Measurements from ENCODE around the gene SPOUT1. TPM values are rescaled to one million over a fixed set of nuclear protein-coding genes. Genes with fewer than 3 reads are reported as not detected.
A peak's percentile ranks its signal among the peaks of the same experiment; 100 is the strongest.
"Not testable (repeated sequence)": the region's sequence is repeated elsewhere in the genome, so short reads cannot be mapped to it uniquely, and the experiment has no call there.

The SPOUT1 gene, protein sequence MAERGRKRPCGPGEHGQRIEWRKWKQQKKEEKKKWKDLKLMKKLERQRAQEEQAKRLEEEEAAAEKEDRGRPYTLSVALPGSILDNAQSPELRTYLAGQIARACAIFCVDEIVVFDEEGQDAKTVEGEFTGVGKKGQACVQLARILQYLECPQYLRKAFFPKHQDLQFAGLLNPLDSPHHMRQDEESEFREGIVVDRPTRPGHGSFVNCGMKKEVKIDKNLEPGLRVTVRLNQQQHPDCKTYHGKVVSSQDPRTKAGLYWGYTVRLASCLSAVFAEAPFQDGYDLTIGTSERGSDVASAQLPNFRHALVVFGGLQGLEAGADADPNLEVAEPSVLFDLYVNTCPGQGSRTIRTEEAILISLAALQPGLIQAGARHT
- 10 to 100 TPM; 40.3 to 48.7 (median 43.0) TPM for polyA plus RNA-seq (ENCODE audit: insufficient read length in 4 of 4)

DNA sequence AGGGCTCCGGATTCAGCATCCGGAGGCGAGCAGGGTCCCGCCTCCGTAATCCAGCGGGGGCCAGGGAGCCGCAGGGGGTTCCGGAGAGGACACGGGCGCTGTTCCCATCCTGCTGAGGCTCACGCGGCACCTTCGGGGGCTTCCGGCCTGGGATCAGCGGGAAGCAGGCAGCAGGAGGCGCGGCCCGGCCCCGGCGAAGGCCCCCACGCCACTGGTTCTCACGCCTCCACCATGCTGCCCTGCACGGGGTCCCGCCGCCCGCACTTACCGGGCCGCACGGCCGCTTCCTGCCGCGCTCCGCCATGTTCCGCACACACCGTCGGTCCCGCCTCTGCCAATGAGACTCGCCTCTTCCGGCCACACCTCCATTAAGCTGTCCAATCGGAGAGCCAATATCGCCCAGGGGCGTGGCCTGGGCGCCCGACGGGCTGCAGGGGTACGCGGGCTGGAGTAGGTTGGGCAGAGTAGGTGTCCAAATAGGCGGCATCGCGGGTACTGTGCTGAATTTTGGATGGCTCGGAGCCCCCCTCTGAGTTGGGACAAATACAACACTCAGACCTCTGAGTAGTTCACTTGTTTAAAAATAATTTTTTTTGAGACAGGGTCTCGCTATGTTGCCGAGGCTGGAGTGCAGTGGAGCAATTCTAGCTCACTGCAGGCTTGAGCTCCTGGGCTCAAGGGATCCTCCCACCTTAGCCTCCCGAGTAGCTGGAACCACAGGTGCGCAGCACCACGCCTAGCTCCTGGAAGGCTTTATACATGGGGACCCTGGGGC lies at the start of gene SPOUT1:
Gene SPOUT1, minus strand, starts transcription at position 318 of the 775 bp plus-strand sequence. Its CDS starts 14 bp downstream, at position 304.
- peak; percentile 86 to 87 (median 86) for DNase-seq (ENCODE audit: low read depth in 4 of 4, low spot score in 3 of 4)

DNA sequence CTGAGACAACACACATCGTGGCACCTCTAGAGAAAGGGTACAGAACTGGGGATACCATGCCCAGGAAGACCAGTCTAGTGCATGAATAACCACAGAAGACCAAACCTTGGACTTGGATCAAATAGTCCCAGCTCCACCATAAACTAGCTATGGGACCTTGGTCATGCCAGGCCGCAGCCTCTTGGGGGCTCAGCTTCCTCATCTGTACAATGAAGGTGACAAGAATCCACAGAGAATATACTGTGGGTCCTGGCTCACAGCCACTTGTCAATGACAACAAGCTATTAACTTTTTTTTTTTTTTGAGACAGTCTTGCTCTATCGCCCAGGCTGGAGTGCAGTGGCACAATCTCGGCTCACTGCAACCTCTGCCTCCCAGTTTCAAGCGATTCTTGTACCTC lies 48.3 kb upstream of the SPOUT1 start:
- no peak for DNase-seq (ENCODE audit: low read depth in 4 of 4, low spot score in 3 of 4)

DNA sequence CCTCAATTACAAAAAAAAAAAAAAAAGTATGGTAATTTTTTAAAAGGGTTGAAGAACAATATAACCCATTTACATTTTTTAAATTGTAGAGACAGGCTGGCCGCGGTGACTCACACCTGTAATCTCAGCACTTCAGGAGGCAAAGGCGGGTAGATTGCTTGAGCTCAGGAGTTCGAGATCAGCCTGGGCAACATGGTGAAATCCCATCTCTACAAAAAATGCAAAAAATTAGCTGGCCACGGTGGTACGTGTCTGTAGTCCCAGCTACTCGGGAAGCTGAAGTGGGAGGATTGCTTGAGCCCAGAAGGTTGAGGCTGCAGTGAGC lies 41.3 kb upstream of the SPOUT1 start:
- not testable (repeated sequence) for DNase-seq (ENCODE audit: low read depth in 4 of 4, low spot score in 3 of 4)

DNA sequence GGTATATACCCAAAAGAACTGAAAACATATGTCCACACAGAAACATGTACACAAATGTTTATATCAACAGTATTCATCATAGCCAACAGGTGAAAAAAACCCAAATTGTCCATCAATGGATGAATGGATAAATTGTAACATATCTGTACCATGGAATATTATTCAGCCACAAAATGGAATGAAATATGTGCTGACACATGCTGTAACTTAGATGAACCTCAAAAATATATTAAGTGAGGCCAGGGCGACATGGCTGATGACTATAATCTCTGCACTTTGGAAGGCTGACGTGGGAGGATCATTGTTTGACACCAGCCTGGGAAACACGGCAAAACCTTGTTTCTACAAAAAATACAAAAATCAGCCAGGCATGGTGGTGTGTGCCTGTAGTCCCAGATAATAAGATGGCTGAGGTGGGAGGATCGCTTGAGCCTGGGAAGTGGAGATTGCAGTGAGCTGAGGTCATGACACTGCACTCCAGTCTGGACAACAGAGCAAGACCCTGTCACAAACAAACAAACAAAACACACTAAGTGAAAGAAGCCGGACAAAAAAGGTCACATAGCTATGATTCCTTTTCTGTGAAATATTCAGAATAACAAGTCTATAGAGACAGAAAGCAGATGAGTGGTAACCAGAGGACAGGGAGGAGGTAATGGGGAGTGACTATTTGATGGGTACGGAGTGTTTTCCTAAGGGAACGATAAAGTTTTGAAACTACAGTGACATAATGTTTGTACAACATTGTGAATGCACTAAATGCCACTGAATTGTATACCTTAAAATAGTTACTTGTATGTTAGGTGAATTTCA lies 40.7 kb upstream of the SPOUT1 start:
- DNase-seq (ENCODE audit: low read depth in 4 of 4, low spot score in 3 of 4): no peak

DNA sequence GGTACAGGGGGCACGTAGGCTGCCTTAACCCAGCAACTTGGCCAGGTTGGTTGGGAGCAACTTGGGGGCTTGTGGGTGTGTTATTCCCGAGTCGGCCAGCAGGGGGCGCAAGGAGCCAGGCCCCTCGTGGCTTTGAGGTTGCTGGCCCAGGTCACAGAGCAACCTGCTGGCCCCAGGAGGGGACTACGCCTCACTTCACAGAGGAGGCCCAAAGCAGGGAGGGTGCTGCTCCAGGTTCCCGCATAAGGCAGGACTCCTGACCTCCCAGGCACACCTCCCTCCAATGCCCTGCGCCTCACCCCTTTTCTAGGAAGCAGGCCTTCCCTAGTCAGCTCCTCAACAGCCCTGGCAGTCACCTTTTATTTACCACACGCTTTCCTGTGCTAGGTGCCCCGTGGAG lies 34.1 kb upstream of the SPOUT1 start:
- no peak for DNase-seq (ENCODE audit: low read depth in 4 of 4, low spot score in 3 of 4)

DNA sequence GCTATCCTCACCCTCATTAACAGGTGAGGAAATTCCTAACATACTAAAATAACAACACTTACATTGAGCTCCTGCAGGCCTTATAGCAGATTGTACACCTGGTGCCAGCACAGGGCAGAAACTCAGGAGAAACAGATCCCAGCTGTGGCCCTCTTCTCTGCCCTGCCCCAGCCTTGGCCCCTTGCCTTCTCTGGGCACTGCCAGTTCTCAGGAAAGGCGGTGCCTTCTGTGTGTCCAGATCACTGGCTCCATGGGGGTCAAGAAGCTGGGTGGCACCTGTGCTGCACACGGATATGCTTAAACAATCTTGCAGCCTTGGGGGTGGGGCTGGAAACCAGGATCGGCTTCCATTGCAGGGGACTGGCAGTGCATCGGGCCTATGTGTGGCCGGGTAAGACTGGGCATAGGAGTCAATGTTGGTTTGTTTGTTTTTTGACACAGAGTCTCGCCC lies 32.8 kb upstream of the SPOUT1 start:
- no peak for DNase-seq (ENCODE audit: low read depth in 4 of 4, low spot score in 3 of 4)

DNA sequence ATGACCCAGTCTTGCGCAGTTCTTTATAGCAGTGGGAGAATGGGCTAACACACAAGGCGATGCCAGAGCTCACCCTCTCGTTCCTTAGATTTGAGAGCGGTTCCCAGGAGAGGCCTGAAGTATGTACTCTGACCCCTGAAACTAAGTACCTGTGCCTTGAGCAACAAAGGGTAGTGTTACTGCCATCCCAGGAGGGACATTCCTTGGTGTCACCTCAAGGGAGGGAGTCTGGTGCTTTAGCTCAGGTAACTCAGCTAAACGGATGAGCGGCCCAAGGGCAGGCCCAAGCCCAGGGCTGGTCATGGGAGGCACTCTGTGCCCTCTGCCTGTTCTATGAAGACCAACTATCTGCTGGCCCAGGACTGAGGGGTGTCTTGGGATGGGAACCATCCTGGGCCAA lies 31.9 kb upstream of the SPOUT1 start:
- DNase-seq (ENCODE audit: low read depth in 4 of 4, low spot score in 3 of 4): no peak

DNA sequence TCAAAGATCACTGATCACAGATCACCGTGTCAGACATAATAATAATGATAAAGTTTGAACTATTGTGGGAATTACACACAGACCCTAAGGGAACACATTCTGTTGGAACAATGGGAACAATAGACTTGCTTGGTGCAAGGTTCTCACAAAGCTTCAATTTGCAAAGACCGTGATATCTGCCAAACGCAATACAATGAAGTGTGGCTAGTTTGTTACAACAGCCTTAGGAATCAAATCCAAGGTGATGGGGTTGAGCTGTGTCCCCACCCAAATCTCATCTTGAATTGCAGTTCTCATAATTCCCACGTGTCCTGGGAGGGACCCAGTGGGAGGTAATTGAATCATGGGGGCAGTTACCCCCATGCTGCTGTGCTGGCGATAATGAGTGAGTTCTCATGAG lies 31.3 kb upstream of the SPOUT1 start:
- no peak for DNase-seq (ENCODE audit: low read depth in 4 of 4, low spot score in 3 of 4)

DNA sequence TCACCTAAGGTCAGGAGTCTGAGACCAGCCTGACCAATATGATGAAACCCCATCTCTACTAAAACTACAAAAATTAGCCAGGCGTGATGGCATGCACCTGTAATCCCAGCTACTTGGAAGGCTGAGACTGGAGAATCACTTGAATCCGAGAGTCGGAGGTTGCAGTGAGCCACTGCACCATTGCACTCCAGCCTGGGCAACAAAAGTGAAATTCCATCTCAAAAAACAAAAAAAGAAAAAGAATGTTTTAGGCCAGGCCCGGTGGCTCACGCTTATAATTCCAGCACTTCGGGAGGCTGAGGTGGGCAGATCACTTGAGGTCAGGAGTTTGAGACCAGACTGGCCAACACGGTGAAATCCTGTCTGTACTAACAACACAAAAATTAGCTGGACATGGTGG lies 28.9 kb upstream of the SPOUT1 start:
- DNase-seq (ENCODE audit: low read depth in 4 of 4, low spot score in 3 of 4): not testable (repeated sequence)

DNA sequence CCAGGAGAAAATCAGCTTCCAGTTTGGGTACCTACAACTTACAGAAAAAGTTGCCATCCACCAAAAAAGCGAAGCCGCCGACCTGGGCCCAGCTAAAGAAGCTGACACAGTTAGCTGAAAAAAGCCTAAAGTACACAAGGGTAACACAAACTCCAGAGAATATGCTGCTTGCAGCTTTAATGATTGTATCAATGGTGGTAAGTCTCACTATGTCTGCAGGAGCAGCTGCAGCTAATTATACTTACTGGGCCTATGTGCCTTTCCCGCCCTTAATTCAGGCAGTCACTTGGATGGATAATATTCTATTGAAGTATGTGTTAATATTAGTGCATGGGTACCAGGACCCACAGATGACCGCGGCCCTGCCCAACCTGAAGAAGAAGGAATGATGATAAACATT lies 24.9 kb upstream of the SPOUT1 start:
- not testable (repeated sequence) for DNase-seq (ENCODE audit: low read depth in 4 of 4, low spot score in 3 of 4)

DNA sequence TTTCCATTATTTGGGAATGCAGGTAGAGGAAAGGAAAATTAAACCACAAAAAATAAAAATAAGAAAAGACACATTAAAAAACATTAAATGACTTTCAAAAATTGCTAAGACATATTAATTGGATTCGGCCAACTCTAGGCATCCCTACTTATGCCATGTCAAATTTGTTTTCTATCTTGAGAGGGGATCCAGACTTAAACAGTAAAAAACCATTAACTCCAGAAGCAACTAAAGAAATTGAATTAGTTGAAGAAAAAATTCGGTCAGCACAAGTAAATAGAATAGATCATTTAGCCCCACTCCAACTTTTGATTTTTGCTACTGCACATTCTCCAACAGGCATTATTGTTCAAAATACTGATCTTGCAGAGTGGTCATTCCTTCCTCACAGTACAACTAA lies 23.1 kb upstream of the SPOUT1 start:
- not testable (repeated sequence) for DNase-seq (ENCODE audit: low read depth in 4 of 4, low spot score in 3 of 4)

DNA sequence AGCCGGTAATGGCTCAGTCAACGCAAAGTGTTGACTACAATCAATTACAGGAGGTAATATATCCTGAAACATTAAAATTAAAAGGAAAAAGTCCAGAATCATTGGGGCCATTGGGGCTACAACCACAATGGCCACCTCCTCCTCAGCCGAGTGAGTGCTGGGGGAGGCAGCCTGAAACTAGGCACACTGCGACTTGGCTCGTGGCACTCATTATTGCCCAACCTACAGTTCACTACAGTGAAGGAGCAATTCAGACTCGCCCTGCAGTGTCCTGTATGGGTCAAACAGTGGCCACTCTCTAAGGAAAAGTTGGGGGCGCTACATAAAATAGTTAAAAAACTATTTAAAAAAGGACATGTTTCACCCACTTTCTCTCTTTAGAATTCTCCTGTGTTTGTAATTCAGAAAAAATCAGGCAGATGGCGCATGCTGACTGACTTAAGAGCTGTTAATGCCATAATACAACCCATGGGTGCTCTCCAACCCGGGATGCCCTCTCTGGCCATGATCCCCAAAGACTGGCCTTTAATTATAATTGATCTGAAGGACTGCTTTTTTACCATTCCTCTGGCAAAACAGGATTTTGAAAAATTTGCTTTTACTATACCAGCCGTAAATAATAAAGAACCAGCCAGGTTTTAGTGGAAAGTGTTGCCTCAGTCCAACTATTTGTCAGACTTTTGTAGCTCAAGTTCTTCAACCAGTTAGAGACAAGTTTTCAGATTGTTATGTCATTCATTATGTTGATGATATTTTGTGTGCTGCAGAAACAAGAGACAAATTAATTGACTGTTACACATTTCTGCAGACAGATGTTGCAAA lies 22.4 kb upstream of the SPOUT1 start:
- DNase-seq (ENCODE audit: low read depth in 4 of 4, low spot score in 3 of 4): not testable (repeated sequence)

DNA sequence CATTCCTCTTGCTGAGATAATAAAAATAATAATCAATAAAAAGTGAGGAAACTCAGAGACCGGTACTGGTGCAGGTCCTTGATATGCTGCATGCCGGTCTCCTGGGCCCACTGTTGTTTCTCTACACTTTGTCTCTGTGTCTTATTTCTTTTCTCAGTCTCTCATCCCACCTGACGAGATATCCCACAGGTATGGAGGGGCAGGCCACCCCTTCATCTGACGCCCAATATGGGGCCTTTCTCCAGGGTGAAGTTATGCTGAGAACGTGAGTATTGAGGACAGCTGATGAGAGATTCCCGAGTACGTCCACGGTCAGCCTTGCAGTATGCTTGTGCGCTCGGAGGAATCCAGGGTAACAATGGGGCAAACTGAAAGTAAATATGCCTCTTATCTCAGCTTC lies 21.4 kb upstream of the SPOUT1 start:
- DNase-seq (ENCODE audit: low read depth in 4 of 4, low spot score in 3 of 4): not testable (repeated sequence)

DNA sequence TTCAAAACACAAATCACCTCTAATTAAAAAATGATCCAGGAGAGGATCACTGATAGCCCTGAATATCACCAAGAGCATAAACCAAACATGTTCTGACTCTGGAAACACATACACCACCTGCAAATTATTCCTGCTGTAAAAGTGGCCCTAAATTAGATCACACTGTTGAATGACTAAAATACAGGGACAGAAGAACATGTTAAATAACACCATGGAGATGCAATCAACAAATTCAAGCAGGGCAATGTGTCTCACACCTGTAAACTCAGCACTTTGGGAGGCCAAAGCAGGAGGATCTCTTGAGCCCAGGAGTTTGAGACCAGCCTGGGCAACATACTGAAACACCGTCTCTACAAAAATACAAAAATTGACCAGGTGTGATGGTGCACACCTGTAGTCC lies 18.2 kb upstream of the SPOUT1 start:
- no peak for DNase-seq (ENCODE audit: low read depth in 4 of 4, low spot score in 3 of 4)

DNA sequence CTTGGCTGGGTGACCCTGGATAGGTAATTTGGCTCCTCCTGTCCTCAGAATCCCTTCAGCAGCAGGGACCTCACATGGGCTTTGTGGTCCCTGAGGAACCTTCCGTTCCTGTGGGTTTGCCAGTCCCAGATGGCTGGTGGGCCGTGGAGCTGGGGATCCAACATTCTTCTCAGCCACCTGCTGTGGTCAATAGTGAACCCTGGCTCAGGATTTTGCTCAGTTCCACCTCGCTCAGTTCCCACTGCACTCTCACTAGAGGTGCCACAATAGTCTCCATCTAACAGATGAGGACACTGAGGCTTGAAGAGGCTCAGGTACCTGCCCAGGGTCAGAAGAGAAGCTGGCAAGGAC lies 17.1 kb upstream of the SPOUT1 start:
- no peak for DNase-seq (ENCODE audit: low read depth in 4 of 4, low spot score in 3 of 4)

DNA sequence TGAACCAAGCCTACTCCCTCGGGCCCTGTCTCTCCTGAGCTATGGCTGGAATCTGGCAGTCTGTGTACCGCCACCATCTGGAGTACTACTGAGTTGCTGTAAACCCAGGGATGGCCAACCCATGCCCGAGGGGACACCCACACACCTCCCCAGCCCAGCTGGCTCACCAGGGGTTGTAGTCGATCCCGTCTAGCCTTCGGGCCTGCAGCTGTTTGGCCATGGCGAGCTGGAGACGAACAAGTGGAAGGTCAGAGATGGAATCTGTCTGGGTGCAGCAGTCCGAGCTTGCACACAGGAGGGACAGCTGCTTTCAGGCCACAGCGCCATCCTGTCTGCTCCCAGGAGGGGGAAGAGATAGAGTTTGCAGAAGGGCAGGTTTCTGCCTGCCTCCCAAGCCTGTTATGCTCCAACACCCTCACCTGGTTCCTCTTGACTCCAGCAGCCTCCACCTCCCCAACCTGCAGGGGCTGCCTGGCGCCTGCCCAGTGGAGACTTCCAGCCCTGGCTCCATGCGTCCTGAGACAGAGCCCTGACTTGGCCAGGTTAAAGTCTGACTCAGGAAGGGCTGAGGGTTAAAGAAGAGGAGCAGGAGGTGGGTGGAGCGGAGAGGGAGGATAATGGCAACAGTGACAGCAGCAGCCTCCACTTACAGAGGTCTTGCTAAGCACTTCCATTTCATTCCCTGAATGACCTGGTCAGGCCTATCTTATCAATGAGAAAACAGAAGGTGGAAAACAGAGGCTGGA lies 15.8 kb upstream of the SPOUT1 start:
- DNase-seq (ENCODE audit: low read depth in 4 of 4, low spot score in 3 of 4): no peak

DNA sequence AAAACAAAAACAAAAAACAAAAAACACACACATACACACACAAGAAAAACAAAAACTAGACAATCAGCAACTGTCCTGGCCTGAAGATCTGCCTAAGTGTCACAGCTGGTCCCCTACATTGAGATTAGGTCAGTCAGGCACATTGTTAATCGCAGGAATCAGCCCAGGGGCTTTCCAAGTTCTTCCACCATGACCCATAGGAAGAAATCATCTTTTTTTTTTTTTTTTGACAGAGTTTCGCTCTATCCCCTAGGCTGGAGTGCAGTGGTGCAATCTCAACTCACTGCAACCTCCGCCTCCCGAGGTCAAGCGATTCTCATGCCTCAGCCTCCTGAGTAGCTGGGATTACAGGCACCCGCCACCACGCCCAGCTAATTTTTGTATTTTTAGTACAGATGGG lies 13.6 kb upstream of the SPOUT1 start:
- DNase-seq (ENCODE audit: low read depth in 4 of 4, low spot score in 3 of 4): not testable (repeated sequence)

DNA sequence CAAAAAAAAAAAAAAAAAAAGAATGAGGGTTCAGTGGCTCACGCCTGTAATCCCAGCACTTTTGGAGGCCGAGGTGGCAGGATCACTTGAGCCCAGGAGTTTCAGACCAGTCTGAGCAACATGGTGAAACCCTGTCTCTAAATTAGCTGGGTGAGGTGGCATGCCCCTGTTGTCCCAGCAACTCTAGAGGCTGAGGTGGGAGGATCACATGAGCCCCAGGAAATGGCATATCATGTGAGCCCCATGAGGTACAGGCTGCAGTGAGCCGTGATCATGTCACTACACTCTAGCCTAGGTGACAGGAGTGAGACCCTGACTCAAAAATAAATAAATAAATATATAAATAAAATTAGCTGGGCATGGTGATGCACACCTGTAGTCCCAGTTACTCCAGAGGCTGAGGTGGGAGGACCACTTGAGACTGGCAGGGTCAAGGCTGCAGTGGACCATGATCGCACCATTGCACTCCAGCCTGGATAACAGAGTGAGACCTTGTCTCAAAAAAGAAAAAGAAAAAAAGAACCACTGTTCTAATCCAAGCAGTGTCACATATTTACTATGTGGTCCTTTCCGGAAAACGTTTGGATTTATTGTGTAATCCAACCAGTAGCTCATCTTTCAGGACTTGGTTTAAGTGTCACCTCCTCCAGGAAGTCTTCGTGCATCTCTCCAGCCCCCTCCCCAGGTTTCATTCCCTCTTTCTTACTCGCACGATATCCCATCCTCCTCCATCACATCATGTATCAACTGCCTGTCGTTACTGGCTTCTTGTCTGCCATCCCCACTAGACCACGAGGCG lies 12.3 kb upstream of the SPOUT1 start:
- no peak for DNase-seq (ENCODE audit: low read depth in 4 of 4, low spot score in 3 of 4)

DNA sequence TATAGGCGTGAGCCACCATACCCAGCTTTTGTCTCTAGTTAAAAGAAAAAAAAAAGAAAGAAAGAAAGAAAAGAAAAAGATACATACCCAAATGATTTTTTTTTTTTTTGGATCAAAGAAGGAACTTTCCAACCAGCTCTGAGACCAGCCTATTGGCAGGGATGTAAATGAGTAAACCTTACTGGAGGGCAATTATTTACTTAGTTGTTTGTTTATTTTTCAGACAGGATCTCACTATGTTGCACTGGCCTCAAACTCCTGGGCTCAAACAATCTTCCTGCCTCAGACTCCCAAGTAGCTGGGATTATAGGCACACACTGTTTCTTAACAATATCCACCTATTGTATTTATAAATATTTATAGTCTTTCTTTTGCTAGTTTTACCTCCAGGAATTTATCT lies 10.9 kb upstream of the SPOUT1 start:
- DNase-seq (ENCODE audit: low read depth in 4 of 4, low spot score in 3 of 4): no peak
